Mesendoderm (in vitro differentiated cells): ENCODE data around the gene C11orf16.
"Not testable (repeated sequence)": the region's sequence is repeated elsewhere in the genome, so short reads cannot be mapped to it uniquely, and the experiment has no call there.

ENCODE experiments used
- DNase-seq: peaks from one replicate; pipeline ENCODE4 v3.0.0; 2013
- H2AK5ac ChIP-seq: 2 replicates; pipeline ENCODE4 v1.6.1; 2013; ENCODE audit warnings: low read length, inconsistent platforms
- H2BK120ac ChIP-seq: 2 replicates; pipeline ENCODE4 v1.6.1; 2013; ENCODE audit warnings: low read depth, mild to moderate bottlenecking, low read length, moderate library complexity, mixed read lengths
- H2BK15ac ChIP-seq: replicated peaks from 2 replicates; pipeline ENCODE4 v1.6.1; 2013; ENCODE audit warnings: low read depth, mild to moderate bottlenecking, moderate library complexity
- H2BK5ac ChIP-seq: 2 replicates; pipeline ENCODE4 v1.6.1; 2013; ENCODE audit warnings: low read length, inconsistent platforms
- H3K18ac ChIP-seq: 2 replicates; pipeline ENCODE4 v1.6.1; 2013; ENCODE audit warnings: mild to moderate bottlenecking, low read length, mixed read lengths
- H3K23ac ChIP-seq: one replicate; pipeline ENCODE4 v1.6.1; 2013; ENCODE audit warnings: low read length
- H3K27ac ChIP-seq: 2 replicates; pipeline ENCODE4 v1.5.1; 2013; ENCODE audit warnings: low read depth, mild to moderate bottlenecking, inconsistent platforms, low read length, moderate library complexity
- H3K27me3 ChIP-seq: 2 replicates; pipeline ENCODE4 v1.6.1; 2013; ENCODE audit warnings: low read length, control low read depth, mild to moderate bottlenecking, inconsistent platforms; ENCODE audit not compliant: insufficient read depth, poor library complexity
- H3K36me3 ChIP-seq: 2 replicates; pipeline ENCODE4 v1.6.1; 2013; ENCODE audit warnings: low read length, inconsistent platforms; ENCODE audit not compliant: control insufficient read depth, insufficient read depth
- H3K4ac ChIP-seq: one replicate; pipeline ENCODE4 v1.6.1; 2013; ENCODE audit warnings: low read depth, mild to moderate bottlenecking, low read length, moderate library complexity
- H3K4me1 ChIP-seq: 2 replicates; pipeline ENCODE4 v1.6.1; 2013; ENCODE audit warnings: low read depth, low read length, inconsistent platforms; ENCODE audit not compliant: control insufficient read depth
- H3K4me2 ChIP-seq: 2 replicates; pipeline ENCODE4 v1.6.1; 2013; ENCODE audit warnings: low read length
- H3K4me3 ChIP-seq: 2 replicates; pipeline ENCODE4 v1.5.1; 2013; ENCODE audit warnings: mild to moderate bottlenecking, low read length
- H3K56ac ChIP-seq: one replicate; pipeline ENCODE4 v1.6.1; 2013; ENCODE audit warnings: low read length
- H3K79me1 ChIP-seq: 2 replicates; pipeline ENCODE4 v1.6.1; 2013; ENCODE audit warnings: low read length, inconsistent platforms
- H3K79me2 ChIP-seq: 2 replicates; pipeline ENCODE4 v1.6.1; 2013; ENCODE audit warnings: mild to moderate bottlenecking, low read length; ENCODE audit not compliant: control insufficient read depth, insufficient read depth
- H3K9ac ChIP-seq: 2 replicates; pipeline ENCODE4 v1.6.1; 2013; ENCODE audit warnings: low read length, inconsistent platforms
- H4K5ac ChIP-seq: one replicate; pipeline ENCODE4 v1.6.1; 2013; ENCODE audit warnings: low read length
- H4K8ac ChIP-seq: one replicate; pipeline ENCODE4 v1.6.1; 2013; ENCODE audit warnings: low read depth, mild to moderate bottlenecking, control low read depth, low read length, moderate library complexity
- WGBS: extraction: QIAGEN DNeasy Blood & Tissue Kit; methylation state at CpG from one replicate; pipeline ENCODE4 v1.1.7; 2013; ENCODE audit warnings: low lambda C conversion rate, missing lambda C conversion rate; ENCODE audit not compliant: insufficient coverage; ENCODE audit errors: extremely low coverage; 5-methylcytosine and 5-hydroxymethylcytosine counted together

The C11orf16 gene

DNA sequence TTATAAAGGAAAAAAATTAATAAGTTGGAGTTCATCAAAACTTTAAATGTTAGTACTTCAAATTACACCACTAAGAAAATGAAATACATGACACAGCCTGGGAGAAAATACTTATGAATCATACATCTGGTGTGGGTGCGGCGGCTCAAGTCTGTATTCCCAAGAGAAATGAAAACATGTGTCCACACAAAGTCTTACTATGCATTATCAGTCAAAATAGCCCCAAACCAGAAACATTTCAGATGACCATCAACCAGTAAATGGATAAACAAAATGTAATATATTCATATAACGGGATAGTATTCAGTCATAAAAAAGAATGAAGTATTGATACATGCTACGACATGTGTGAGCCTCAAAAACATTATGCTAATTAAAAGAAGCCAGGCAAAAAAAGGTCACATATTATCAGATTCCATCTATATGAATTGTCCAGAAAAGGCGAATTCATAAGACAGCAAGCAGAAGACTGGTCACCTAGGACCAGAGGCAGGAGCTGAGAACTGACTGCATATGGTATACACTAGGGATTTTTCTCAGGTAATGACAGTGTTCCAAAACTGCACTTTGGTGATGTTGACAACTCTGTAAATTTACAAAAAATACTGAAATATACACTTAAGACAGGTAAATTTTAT, 27.1 kb downstream of the C11orf16 start:
- Histone ChIP-seq H3K4me1 (no peaks in the 10 kb centered on the region), H2BK120ac (no peak overlapping the region), H3K4me3 (no peak overlapping the region), H3K27ac (no peak overlapping the region), H3K79me1 (no peaks in the 10 kb centered on the region), H3K4me2 (no peak overlapping the region), H2AK5ac (no peak overlapping the region), H3K56ac (no peak overlapping the region), H2BK15ac (no peak overlapping the region), H4K8ac (no peak overlapping the region), H3K9ac (no peak overlapping the region), H3K4ac (no peak overlapping the region), H3K36me3 (no peaks in the 10 kb centered on the region), H2BK5ac (no peak overlapping the region), H3K23ac (no peak overlapping the region), H4K5ac (no peak overlapping the region), H3K27me3 (no peaks in the 10 kb centered on the region), H3K18ac (no peak overlapping the region), H3K79me2 (no peaks in the 10 kb centered on the region)
- DNase-seq, result no peak
- WGBS, result no CpG with 5 or more reads among the region's 5 CpGs

DNA sequence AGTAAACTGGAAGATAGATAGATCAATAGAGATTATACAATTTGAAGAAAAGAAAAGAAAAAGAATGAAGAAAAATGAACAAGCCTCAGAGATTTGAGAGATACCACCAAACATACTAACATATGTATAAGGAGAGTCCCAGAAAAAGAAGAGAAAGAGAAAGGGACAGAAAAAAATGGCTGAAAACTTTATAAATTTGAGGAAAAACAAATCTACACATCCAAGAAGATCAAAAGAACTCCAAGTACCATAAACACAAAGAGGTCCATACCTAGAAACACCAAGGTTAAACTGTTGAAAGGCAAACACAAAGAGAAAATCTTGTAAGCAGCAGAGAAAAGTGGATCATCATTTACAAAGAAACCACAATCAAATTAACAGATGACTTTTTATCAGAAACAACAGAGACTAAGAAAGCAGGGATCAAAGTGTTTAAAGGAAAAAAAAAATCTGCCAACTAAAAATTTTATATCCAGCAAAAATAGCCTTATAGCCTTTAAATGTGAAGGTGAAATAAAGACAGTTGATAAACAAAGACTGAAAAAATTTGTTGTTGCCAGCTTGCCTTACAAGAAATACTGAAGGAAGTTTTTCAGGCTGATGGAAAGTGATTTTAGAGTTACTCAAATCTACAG, 33.5 kb downstream of the C11orf16 start:
- Histone ChIP-seq H3K27me3 (no peaks in the 10 kb centered on the region), H2BK15ac (no peak overlapping the region), H2BK120ac (no peak overlapping the region), H3K36me3 (no peaks in the 10 kb centered on the region), H3K4me2 (no peak overlapping the region), H2AK5ac (no peak overlapping the region), H3K4ac (no peak overlapping the region), H3K4me3 (no peak overlapping the region), H2BK5ac (no peak overlapping the region), H3K27ac (no peak overlapping the region), H4K5ac (no peak overlapping the region), H4K8ac (no peak overlapping the region), H3K56ac (no peak overlapping the region), H3K4me1 (no peaks in the 10 kb centered on the region), H3K79me1 (no peaks in the 10 kb centered on the region), H3K79me2 (no peaks in the 10 kb centered on the region), H3K23ac (no peak overlapping the region), H3K9ac (no peak overlapping the region), H3K18ac (no peak overlapping the region)
- no peak for DNase-seq

DNA sequence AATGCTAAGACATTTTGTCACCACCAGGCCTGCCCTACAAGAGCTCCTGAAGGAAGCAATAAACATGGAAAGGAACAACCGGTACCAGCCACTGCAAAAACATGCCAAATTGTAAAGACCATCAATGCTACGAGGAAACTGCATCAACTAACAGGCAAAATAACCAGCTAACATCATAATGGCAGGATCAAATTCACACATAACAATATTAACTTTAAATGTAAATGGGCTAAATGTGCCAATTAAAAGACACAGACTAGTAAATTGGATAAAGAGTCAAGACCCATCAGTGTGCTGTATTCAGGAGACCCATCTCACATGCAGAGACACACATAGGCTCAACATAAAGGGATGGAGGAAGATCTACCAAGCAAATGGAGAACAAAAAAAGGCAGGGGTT, 41.6 kb downstream of the C11orf16 start:
- H3K4me2 ChIP-seq, H3K18ac ChIP-seq, H3K9ac ChIP-seq, DNase-seq, H3K79me2 ChIP-seq, H2BK15ac ChIP-seq, H3K4me3 ChIP-seq, H3K27me3 ChIP-seq, H2BK5ac ChIP-seq, H4K5ac ChIP-seq, H4K8ac ChIP-seq, H3K4me1 ChIP-seq, H3K27ac ChIP-seq, H3K4ac ChIP-seq, H2BK120ac ChIP-seq, H3K36me3 ChIP-seq, H3K79me1 ChIP-seq, H3K23ac ChIP-seq, H3K56ac ChIP-seq, H2AK5ac ChIP-seq: not testable (repeated sequence)
- no CpG with 5 or more reads among the region's 2 CpGs for WGBS

DNA sequence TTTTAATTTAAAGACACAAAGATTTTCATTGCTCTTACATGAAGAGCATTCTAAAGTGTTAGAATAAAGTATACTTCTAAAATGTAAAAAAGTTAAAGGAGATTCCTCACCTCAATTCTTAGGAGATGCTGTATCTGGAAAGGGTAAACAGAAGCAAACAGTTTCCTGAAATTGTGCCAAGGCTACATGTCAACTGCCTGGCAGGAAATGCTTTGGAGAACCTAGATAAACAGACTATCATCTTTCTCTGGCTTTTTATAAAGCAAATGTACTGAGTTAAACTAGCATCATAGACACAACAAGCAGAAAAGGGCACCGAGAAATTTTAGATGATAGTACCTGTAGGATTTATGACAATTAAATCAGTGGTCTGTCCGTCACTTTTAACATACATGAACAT, 46.4 kb downstream of the C11orf16 start:
- H3K36me3 ChIP-seq, result no peaks in the 10 kb centered on the region

DNA sequence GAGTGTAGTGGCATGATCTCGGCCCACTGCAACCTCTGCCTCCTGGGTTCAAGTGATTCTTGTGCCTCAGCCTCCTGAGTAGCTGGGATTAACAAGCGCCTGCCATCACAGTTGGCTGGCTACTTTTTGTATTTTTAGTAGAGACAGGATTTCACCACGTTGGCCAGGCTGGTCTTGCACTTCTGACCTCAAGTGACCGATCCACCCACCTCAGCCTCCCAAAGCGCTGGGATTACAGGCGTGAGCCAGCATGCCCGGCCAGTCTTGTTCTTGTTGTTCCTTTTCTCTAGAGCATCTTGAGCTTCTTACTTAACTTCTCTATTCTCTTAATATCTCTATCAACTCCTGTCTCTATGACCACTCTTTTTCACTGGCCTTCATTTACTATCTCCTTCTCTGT, 51.2 kb downstream of the C11orf16 start:
- not testable (repeated sequence) for H4K5ac ChIP-seq, H2BK120ac ChIP-seq, H3K9ac ChIP-seq, H2AK5ac ChIP-seq, H3K4me3 ChIP-seq, H4K8ac ChIP-seq, H3K4me2 ChIP-seq, DNase-seq, H3K56ac ChIP-seq, H2BK15ac ChIP-seq, H3K23ac ChIP-seq, H2BK5ac ChIP-seq, H3K79me2 ChIP-seq, H3K18ac ChIP-seq, H3K4ac ChIP-seq, H3K27ac ChIP-seq, H3K4me1 ChIP-seq, H3K79me1 ChIP-seq, H3K27me3 ChIP-seq, H3K36me3 ChIP-seq
- whole genome bisulfite sequencing, result no CpG with 5 or more reads among the region's 7 CpGs

More for the DNA sequence above, 46.4 kb downstream of the C11orf16 start:
- Histone ChIP-seq H3K27ac (no peak overlapping the region), H3K4me3 (no peak overlapping the region), H3K4ac (no peak overlapping the region), H3K9ac (no peak overlapping the region), H3K18ac (no peak overlapping the region), H2BK120ac (no peak overlapping the region), H4K5ac (no peak overlapping the region), H4K8ac (no peak overlapping the region), H3K79me2 (no peaks in the 10 kb centered on the region), H2BK5ac (no peak overlapping the region), H3K79me1 (no peaks in the 10 kb centered on the region), H3K23ac (no peak overlapping the region), H3K4me2 (no peak overlapping the region), H2AK5ac (no peak overlapping the region), H2BK15ac (no peak overlapping the region), H3K27me3 (no peaks in the 10 kb centered on the region), H3K56ac (no peak overlapping the region), H3K4me1 (no peaks in the 10 kb centered on the region)
- WGBS, result no CpG with 5 or more reads among the region's 2 CpGs
- DNase-seq, result no peak

DNA sequence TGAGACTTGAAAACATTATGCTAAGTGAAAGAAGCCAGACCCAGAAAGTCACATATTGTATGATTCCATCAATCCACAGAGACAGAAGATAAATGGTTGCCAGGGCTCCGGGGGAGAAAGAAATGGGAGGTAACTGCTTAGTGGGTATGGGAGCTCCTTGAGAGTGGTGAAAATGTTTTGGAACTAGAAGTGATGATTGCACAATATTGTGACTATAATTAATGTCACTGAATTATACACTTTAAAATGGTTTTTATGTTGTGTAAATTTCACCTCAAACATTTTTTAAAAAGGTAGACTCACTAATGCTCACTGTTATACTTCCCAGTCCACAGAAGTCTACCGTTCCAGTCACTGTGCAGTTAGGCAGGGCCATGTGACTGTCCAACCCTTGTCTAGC, 54.0 kb downstream of the C11orf16 start:
- no peak overlapping the region for H3K56ac ChIP-seq
- H2BK15ac ChIP-seq, result no peak overlapping the region
- H4K8ac ChIP-seq, result no peak overlapping the region
- H3K79me1 ChIP-seq, result no peaks in the 10 kb centered on the region
- no peaks in the 10 kb centered on the region for H3K36me3 ChIP-seq
- H3K18ac ChIP-seq, result no peak overlapping the region
- H2AK5ac ChIP-seq, result no peak overlapping the region
- no peak overlapping the region for H2BK5ac ChIP-seq
- H4K5ac ChIP-seq, result no peak overlapping the region
- no peaks in the 10 kb centered on the region for H3K27me3 ChIP-seq
- WGBS, result no CpG with 5 or more reads among the region's 2 CpGs
- H3K79me2 ChIP-seq, result no peaks in the 10 kb centered on the region
- no peak overlapping the region for H3K23ac ChIP-seq
- DNase-seq, result no peak
- H3K4me1 ChIP-seq, result no peaks in the 10 kb centered on the region
- H3K4me3 ChIP-seq, result no peak overlapping the region
- no peak overlapping the region for H3K4me2 ChIP-seq
- H3K27ac ChIP-seq, result no peak overlapping the region
- H3K4ac ChIP-seq, result no peak overlapping the region
- H3K9ac ChIP-seq, result no peak overlapping the region
- no peak overlapping the region for H2BK120ac ChIP-seq
